Esophagus mucosa (tissue), 1 donor: ENCODE data around the gene BAG5. TPM values are rescaled to one million over a fixed set of nuclear protein-coding genes. Genes with fewer than 3 reads are reported as not detected.
A peak's percentile ranks its signal among the peaks of the same experiment; 100 is the strongest.
"Not testable (repeated sequence)": the region's sequence is repeated elsewhere in the genome, so short reads cannot be mapped to it uniquely, and the experiment has no call there.

Source experiments
- ATAC-seq: fragments of 200-7000 bp; cut with Tn5 transposase; one replicate; pipeline ENCODE4 v1.9.1; 2020
- total RNA-seq: library from RNA; stranded (reverse); gene quantifications from one replicate; pipeline ENCODE4 v1.2.4, GENCODE V29; 2023
- donor health status: DM: yes; HTN: yes; CAD: no.

The BAG5 gene
- total RNA-seq, 1 donor from 2014 or later: 23.6 TPM

DNA sequence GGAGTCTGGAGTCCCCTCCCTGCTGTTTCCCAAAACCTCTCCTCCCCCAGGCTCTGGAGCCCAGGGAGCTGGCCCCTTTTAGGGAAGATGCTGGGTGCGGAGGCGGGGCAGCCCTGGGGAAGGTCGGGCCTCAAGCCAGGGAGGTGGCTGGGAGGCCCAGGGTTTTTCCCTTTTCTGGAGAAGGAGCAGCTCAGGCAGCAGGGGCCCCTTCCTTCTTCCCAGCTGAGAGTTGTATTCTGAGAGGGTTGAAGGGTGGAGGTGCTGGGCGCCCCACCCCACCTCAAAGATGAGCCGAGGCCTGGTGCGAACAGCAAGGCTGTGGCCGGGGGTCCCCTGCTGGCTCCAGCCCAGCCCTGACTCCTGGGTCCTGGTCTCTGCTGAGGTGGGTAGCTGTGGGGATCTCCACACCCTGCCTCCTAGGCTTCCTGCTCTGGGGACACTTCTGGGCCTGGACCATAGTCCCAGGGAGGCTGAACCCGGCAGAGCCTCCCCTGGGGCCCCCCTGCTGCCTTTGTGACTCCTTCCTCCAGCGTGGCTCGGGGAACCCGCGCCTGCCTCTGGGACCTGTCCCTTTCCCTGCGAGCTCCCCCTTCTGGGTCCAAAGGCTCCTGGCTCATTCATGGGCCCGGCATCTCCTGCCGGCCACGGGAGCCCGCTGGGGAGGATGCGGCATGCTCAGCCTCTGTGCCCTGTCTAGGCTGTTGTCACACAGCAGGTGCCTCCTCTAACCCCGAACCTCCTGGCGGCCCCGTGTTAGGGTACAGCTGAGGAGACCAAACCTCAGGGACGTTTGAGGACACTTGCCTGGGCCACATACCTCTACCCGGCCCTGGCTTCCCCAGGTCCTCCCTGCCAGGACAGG, 29.1 kb downstream of the BAG5 start:
- no peak for ATAC-seq

- no peak for ATAC-seq
Measured at GRCh38 chr14:103532216-103533136, 30.0 kb downstream of the BAG5 start.

- ATAC-seq: no peak
Measured at GRCh38 chr14:103531421-103532215, 30.8 kb downstream of the BAG5 start.

- no peak for ATAC-seq
Measured at GRCh38 chr14:103530831-103531230, 31.6 kb downstream of the BAG5 start.

- ATAC-seq: no peak
Measured at GRCh38 chr14:103530390-103530789, 32.1 kb downstream of the BAG5 start.

- ATAC-seq: no peak
Measured at GRCh38 chr14:103529383-103530365, 32.8 kb downstream of the BAG5 start.

DNA sequence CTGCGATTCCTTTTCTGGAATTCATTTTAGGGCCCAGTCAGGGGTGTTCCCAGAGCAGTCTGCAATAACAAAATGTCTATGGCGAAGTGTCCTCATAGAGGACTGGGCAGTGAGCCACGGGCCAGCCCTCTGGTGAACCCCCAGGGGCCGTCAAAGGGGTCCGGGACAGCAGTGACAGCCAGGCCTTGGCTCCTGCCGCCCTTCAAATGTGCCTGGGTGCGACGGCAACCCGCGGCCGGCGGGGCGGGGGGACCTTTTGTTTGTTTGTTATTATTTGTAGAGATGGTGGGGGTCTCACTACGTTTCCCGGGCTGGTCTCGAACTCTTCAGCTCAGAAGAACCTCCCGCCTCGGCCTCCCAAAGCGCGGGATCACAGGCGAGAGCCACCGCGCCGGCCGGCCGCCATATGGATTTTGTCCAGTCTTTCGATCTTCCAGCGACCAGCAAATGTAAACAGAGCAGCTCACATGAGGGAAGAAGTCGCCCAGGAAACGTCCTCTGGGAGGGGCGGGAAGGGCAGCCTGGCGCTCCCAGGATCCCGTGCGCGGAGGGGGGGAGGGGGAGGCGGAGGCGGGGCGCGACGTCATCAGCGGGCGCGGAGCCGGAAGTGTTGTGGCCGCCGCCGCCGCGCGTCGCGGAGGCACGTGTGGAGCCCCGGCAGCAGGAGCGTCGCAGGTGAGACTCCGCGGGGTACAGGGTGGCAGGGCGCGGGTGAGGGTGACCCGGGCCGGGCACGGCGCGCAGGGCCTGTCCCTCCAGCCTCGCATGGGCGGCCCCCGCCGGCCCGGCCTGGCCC, 33.7 kb downstream of the BAG5 start, which contains the start of gene TRMT61A:
Gene TRMT61A (plus strand): TSS at position 610 of the 796 bp plus-strand sequence. CDS start 783 bp downstream, outside the sequence.
- ATAC-seq: peak; percentile 78

DNA sequence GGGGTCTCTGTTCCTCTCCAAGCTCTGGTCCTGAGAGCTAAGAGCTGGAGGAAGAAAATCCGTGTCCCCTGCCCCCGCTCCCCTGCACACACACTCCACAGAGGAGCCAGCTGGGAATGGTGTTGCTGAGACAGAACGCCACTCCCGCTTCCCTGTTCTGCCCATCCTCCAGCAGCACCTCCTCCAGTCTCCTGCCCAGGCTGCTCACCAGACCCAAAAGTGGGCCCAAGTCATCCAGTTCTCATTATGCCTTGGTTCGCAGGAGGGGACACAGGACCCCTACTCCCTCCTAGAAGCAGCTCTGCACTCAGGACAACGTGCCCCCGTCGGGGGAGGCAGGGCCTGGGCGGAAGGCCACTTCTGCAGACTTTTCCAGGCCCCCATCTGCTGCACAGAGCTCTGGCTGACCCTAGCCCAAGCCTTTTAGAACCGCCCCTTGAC, 34.3 kb downstream of the BAG5 start:
- peak; percentile 3 for ATAC-seq

DNA sequence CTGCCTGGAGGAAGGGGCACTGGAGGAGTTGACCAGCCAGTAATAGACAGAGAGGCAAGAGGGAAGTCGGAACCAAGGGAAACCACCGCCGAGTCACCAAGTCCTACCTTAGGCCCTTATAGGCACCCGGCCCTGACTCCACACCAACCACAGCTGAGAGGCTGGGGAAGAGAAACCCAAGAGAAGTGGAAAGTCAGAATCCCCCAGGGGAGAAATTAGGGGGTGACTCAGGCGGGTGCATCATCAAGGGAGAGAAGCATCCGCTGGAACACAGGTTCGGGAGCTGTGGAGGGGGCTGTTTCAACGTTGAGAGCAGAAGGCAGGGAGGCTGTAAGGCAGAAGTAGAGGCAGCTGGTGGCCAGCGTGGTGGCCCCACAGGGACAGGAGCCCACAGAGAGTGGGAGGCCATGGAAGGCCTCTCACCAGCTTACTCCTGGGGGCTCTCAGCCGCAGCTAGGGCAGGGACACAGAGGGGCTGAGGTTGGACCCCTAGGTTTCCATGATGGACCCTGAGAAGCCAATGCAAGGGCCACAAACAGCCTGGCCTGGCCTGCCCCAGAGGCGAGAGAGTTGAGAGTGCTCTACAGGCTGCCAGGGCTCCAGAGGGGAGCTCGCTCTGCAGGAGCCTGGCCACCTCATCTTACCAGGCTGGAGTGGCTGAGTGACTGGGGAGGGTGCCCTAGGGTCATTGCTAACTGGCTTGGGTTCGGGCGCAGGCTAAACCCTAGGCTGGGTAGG, 34.9 kb downstream of the BAG5 start:
- ATAC-seq: peak; percentile 12

GRCh38 chr14:103526914-103527248, 35.6 kb downstream of the BAG5 start:
- ATAC-seq: no peak

DNA sequence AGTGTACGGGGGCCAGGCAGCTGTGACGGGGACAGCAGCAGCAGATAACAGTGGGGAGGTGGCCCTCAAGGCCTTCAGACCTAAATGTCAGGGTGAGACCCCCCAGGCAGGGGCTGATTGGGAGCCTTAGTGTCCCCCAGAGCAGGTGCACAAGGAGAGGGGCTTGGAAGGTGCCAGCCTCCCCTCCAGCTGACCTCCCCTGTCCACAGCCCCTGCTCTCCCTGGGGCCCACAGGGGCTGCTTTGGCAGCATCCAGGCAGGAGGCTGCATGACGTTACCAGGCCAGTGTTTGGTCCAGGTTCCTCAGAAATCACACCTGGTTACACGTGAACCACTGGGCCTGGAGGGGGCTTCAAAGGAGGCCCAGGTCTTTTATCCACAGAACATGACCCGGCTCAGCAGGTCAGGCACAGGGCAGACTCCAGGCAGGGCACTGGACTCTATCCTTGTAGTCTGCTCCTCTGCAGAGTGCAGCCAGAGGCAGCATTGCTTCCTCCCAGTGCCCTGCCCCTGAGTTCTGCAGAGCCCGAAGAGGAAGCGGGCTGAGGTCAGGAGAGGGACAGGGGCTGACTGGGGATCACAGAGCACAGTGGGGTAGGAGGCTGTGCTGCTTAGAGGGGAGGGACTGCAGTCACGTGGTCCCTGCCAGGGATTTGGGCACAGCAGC, 36.1 kb downstream of the BAG5 start:
- no peak for ATAC-seq

GRCh38 chr14:103525430-103526246, 36.8 kb downstream of the BAG5 start:
- not testable (repeated sequence) for ATAC-seq

GRCh38 chr14:103524002-103524935, 38.2 kb downstream of the BAG5 start:
- ATAC-seq: no peak

GRCh38 chr14:103523575-103523954, 38.9 kb downstream of the BAG5 start:
- no peak for ATAC-seq

DNA sequence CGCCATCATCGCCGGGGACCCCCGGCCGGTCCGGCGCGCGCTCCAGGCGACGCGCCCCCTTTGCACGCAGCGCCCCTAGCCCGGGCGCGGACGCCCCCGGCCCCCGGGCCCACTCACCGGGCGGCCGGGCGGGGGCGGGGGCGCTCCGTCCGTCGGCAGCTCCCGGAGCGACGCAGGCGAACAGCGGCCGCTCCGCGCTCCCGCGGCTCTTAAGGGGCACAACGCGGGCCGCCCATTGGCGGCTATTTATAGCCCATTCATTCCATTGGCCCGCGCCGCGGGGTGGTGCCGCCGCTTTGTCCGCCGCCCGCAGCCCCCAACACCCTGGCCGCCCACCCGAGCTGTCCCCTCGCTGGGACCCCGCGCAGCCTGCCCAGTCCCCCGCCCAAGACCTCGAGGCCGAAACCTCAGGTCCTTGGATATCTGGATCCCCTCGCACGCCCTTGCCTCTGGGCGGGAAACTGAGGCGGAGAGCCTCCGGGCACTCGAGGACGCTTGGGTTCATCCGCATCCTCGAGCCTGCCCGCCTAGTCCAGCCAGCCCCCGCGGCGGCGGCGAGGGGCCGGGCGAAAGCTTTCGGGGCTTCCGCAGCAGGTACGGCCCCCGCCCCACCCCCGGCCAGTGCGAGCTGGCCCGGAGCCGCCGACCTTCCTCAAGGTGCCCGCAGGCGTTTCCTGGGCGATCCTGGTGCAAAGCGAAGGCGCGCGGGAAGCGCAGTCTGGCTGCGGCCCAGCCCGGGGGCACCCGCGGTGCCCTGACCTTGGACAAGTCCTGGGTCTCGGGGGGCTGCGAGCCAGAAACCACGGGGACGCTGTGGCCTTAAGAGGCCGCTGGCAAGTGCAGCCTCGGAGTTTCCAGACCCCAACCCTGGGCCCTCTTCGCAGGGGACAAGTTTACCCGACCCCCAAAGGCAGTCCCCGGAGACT, 39.5 kb downstream of the BAG5 start, which contains the start of gene CKB:
Gene CKB (minus strand): TSS at position 182 of the 926 bp plus-strand sequence. CDS start 337 bp downstream, outside the sequence.
- ATAC-seq: no peak
